ENCODE data around the gene PNPLA1.

Gene PNPLA1

DNA sequence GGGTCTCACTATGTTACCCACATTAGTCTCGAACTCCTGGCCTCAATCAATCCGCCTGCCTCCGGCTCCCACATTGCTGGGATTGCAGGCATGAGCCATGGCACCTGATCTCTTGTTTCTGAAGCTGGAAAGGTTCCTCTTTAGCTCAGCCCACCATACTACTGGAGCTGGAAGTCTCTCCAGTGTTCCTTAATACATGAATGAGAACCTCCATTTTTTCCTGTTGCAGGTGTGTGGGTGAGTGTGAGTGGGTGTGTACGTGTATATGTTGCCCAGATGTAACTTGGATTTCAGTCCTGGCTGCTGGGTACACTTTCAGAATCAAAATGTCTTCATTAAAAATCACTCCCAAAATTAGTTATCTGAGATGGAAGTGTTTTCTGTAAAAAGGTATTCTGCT lies 11.1 kb downstream of the PNPLA1 start:
- in situ Hi-C loops (cut with HindIII; ENCODE audit: low pct_unique_long_range_greater_than_20kb, low sequenced_read_pairs) = no loop called here
- TF ChIP-seq JUND (IDR thresholded peaks at IDR 0.05; ENCODE audit: low read depth) = no peak
- DNase-seq (ENCODE audit: low read depth in 1 of 2, low spot score in 1 of 2) = no peak

DNA sequence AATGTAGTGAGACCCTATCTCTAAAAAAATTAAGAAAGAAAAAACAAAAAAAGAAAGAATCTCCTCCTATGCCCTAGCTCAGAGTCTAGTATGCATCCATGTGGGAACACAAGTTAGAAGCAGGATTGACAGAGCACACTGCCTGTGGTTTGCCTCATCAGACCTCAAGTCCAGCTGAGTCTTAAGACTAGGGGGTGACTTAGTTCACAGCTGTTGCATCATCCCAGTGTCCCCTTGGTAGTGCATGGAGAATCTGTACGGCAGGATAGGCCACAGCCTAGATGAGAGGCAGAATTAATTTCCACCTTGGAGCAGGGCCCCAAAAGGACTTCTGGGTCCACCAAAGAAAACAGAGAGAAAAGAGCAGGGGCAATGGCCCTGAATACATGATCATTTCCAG lies 13.7 kb downstream of the PNPLA1 start:
- DNase-seq (ENCODE audit: low read depth in 1 of 2, low spot score in 1 of 2) = no peak

DNA sequence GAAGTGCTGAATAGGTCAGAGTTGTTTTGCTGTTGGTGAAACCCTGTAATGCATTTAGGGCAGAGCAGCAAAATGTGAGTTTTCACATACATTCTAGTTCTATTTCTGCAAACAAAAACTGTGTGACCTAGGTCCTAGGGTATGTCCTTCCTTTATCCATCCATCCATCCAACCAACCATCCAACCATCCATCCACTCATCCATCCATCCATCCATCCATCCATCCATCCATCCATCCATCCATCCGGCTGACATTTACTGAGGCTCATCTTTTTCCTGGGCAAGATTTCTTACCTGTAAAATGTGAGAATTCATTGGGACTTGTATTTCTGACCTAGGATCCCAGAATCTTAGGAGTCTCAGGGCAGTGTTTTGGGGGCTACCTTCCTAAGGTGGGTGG lies 14.5 kb downstream of the PNPLA1 start:
- DNase-seq (ENCODE audit: low read depth in 1 of 2, low spot score in 1 of 2) = no peak
- in situ Hi-C loops (cut with HindIII; ENCODE audit: low pct_unique_long_range_greater_than_20kb, low sequenced_read_pairs) = no loop called here
- no peak for TF ChIP-seq JUND (IDR thresholded peaks at IDR 0.05; ENCODE audit: low read depth)

More for the DNA sequence above, 13.7 kb downstream of the PNPLA1 start:
- in situ Hi-C loops (cut with HindIII; ENCODE audit: low pct_unique_long_range_greater_than_20kb, low sequenced_read_pairs) = no loop called here
- no peak for TF ChIP-seq JUND (IDR thresholded peaks at IDR 0.05; ENCODE audit: low read depth)

GRCh38 chr6:36285187-36285671 lies 15.4 kb downstream of the PNPLA1 start:
- no peak for DNase-seq (ENCODE audit: low read depth in 1 of 2, low spot score in 1 of 2)
- in situ Hi-C loops (cut with HindIII; ENCODE audit: low pct_unique_long_range_greater_than_20kb, low sequenced_read_pairs) = no loop called here
- no peak for TF ChIP-seq JUND (IDR thresholded peaks at IDR 0.05; ENCODE audit: low read depth)

GRCh38 chr6:36285797-36286196 lies 15.9 kb downstream of the PNPLA1 start:
- no peak for DNase-seq (ENCODE audit: low read depth in 1 of 2, low spot score in 1 of 2)
- TF ChIP-seq JUND (IDR thresholded peaks at IDR 0.05; ENCODE audit: low read depth) = no peak
- in situ Hi-C loops (cut with HindIII; ENCODE audit: low pct_unique_long_range_greater_than_20kb, low sequenced_read_pairs) = no loop called here

DNA sequence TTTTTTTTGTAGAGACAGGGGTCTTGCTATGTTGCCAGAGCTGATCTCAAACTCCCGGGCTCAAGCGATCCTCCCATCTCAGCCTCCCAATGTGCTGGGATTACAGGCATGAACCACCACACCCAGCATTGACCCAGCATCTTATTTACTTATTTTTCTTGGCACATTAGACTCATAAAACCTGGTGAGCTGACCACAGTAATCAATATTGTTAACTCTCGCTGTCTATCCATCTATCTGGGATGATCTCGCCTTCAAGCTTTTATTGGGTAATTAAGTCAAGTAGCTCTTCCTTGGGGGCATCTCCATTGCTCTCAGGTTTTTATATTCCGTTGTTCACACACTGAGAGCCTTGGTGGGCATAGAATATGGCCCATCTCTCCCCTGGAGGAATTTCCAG lies 17.0 kb downstream of the PNPLA1 start:
- in situ Hi-C loops (cut with HindIII; ENCODE audit: low pct_unique_long_range_greater_than_20kb, low sequenced_read_pairs) = no loop called here
- DNase-seq (ENCODE audit: low read depth in 1 of 2, low spot score in 1 of 2) = no peak
- no peak for TF ChIP-seq JUND (IDR thresholded peaks at IDR 0.05; ENCODE audit: low read depth)

DNA sequence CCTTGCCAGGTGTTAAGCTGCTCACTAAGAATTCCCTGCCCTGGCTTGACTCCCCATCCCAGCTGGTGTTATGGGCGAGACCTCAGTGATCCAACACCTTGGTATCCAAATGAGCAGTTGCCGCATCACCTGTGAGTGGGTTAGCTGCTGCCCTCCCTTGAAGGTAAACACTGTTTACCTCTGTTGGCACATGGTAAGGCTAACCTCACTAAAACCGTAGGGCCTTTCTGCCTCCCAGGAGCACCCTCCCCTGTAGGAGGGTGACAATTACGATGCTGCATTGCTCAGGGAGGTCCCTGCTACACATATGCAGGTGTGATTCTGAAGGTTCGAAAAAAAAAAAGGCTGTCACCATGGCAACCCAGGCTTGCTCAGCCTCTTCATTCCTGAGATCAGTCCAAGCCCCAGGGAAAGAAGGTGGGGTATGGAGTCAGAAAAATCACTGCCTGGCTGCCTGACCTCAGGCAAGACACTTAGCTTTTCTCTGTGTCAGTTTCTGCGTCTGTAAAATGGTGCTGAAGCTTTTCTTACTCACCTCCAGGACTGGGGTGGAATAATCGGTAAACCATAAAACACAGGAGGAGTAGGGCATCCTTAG lies 19.5 kb downstream of the PNPLA1 start:
- DNase-seq (ENCODE audit: low read depth in 1 of 2, low spot score in 1 of 2) = no peak
- TF ChIP-seq JUND (IDR thresholded peaks at IDR 0.05; ENCODE audit: low read depth) = no peak
- in situ Hi-C loops (cut with HindIII; ENCODE audit: low pct_unique_long_range_greater_than_20kb, low sequenced_read_pairs) = no loop called here

DNA sequence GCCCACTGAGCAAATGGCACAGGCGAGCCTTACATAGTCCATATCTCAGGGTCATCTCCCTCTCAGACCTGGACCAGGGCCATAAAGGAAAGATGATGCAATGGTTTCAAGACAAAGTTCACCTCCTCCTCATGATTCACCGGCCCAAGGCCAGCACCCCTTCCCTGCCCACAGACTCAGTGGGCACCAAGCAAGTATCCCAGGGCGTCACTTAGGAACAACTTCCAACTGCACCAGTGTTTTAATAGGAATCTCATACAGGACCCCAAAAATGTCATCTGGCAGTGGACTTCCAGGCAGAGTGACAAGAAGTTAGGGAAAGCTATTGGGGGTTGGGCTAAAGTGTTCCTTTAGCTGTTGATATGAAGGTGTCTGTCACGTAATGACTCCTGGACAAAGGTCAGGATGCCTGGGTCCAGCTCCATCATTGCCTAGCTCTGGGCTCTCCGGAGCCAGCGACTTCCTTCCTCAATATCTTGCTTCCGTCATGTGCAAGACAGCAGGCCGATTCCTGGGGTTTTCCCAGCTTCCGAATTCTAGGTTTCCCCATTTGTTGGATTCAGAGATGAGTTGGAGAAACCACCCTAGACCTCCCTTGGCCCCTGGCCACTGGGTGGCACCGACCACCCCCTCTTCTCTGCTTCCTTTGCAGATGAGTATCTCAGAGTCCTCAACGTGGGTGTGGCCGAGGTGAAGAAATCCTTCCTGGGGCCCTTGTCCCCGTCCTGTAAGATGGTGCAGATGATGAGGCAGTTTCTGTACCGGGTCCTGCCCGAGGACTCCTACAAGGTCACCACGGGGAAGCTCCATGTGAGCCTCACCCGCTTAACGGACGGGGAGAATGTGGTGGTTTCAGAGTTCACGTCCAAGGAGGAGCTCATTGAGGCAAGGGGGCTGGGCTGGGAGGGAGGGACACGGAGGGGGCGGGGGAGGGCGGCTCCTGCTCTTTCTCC lies 21.1 kb downstream of the PNPLA1 start:
- in situ Hi-C loops (cut with HindIII; ENCODE audit: low pct_unique_long_range_greater_than_20kb, low sequenced_read_pairs) = no loop called here
- peak in 1 of 2 experiments; percentile 16 for DNase-seq (ENCODE audit: low read depth in 1 of 2, low spot score in 1 of 2)

DNA sequence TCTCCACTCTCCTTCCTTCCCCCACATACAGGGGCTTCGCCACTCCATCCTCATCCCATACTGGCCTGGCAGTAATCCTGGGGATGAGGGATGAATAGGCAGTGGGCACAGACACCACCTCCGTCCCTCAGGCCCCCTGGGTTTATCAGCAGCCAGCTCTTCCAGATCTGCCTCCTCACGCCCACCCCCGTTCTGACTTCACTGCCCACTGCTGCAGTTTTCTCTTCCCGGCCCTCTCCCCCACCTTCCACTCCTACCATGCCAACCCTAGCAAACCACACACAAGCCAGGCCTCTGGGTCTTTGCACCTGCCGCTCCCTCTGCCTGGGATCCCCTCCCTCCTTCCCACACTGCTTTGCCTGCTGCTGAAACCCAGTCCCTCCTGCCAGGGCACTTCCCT lies 22.3 kb downstream of the PNPLA1 start:
- no peak for DNase-seq (ENCODE audit: low read depth in 1 of 2, low spot score in 1 of 2)
- in situ Hi-C loops (cut with HindIII; ENCODE audit: low pct_unique_long_range_greater_than_20kb, low sequenced_read_pairs) = no loop called here
- no peak for TF ChIP-seq JUND (IDR thresholded peaks at IDR 0.05; ENCODE audit: low read depth)

More for the DNA sequence above, 21.1 kb downstream of the PNPLA1 start:
- no peak for TF ChIP-seq JUND (IDR thresholded peaks at IDR 0.05; ENCODE audit: low read depth)

- no peak for TF ChIP-seq JUND (IDR thresholded peaks at IDR 0.05; ENCODE audit: low read depth)
- in situ Hi-C loops (cut with HindIII; ENCODE audit: low pct_unique_long_range_greater_than_20kb, low sequenced_read_pairs) = no loop called here
- no peak for DNase-seq (ENCODE audit: low read depth in 1 of 2, low spot score in 1 of 2)
Measured at GRCh38 chr6:36296240-36296639, 26.4 kb downstream of the PNPLA1 start.

GRCh38 chr6:36297051-36297450 lies 27.2 kb downstream of the PNPLA1 start:
- TF ChIP-seq JUND (IDR thresholded peaks at IDR 0.05; ENCODE audit: low read depth) = no peak
- in situ Hi-C loops (cut with HindIII; ENCODE audit: low pct_unique_long_range_greater_than_20kb, low sequenced_read_pairs) = no loop called here
- DNase-seq (ENCODE audit: low read depth in 1 of 2, low spot score in 1 of 2) = no peak

- in situ Hi-C loops (cut with HindIII; ENCODE audit: low pct_unique_long_range_greater_than_20kb, low sequenced_read_pairs) = no loop called here
- no peak for DNase-seq (ENCODE audit: low read depth in 1 of 2, low spot score in 1 of 2)
- no peak for TF ChIP-seq JUND (IDR thresholded peaks at IDR 0.05; ENCODE audit: low read depth)
Measured at GRCh38 chr6:36297511-36297910, 27.7 kb downstream of the PNPLA1 start.

DNA sequence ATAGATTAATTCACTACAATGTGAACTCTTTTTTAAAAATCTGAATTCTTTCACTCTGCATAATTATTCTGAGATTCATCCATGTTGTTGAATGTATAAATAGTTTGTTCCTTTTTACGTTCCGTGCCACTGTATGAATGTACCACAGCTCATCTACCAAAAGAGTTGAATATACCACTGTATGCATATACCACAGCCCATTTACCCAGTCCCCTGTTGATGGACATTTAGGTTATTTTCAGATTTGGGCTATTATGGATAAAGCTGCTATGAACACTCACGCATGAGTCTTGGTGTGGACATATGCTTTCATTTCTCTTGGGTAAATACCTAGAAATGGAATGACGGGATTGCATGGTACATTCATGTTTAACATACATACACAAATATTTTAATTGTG lies 28.2 kb downstream of the PNPLA1 start:
- no peak for DNase-seq (ENCODE audit: low read depth in 1 of 2, low spot score in 1 of 2)
- in situ Hi-C loops (cut with HindIII; ENCODE audit: low pct_unique_long_range_greater_than_20kb, low sequenced_read_pairs) = no loop called here
- TF ChIP-seq JUND (IDR thresholded peaks at IDR 0.05; ENCODE audit: low read depth) = no peak

Measured in T47D (cell line).